IPS-NIHi11 (cell line): Measurements from ENCODE around the gene DSTYK.
A peak's percentile ranks its signal among the peaks of the same experiment; 100 is the strongest.
"Not testable (repeated sequence)": the region's sequence is repeated elsewhere in the genome, so short reads cannot be mapped to it uniquely, and the experiment has no call there.

Experiments
- DNase-seq: peaks from one replicate; pipeline ENCODE4 v3.0.0; 2012; ENCODE audit warnings: mixed read lengths, low spot score

DSTYK gene

GRCh38 chr1:205240118-205240517, 28.6 kb upstream of the DSTYK start:
- no peak for DNase-seq

GRCh38 chr1:205239078-205239477, 27.6 kb upstream of the DSTYK start:
- DNase-seq: no peak

- DNase-seq: no peak
Observed at GRCh38 chr1:205237526-205238484, 26.3 kb upstream of the DSTYK start.

- no peak for DNase-seq
Observed at GRCh38 chr1:205236951-205237475, 25.5 kb upstream of the DSTYK start.

GRCh38 chr1:205236526-205236925, 25.0 kb upstream of the DSTYK start:
- no peak for DNase-seq

GRCh38 chr1:205235951-205236350, 24.4 kb upstream of the DSTYK start:
- no peak for DNase-seq

GRCh38 chr1:205233986-205234385, 22.5 kb upstream of the DSTYK start:
- DNase-seq: not testable (repeated sequence)

GRCh38 chr1:205232945-205233397, 21.5 kb upstream of the DSTYK start:
- no peak for DNase-seq

- DNase-seq: no peak
Observed at GRCh38 chr1:205232127-205232820, 20.8 kb upstream of the DSTYK start.

GRCh38 chr1:205230982-205231381, 19.5 kb upstream of the DSTYK start:
- DNase-seq: no peak

GRCh38 chr1:205229916-205230700, 18.6 kb upstream of the DSTYK start:
- DNase-seq: no peak

GRCh38 chr1:205229399-205229871, 17.9 kb upstream of the DSTYK start:
- peak; percentile 94 for DNase-seq

GRCh38 chr1:205228093-205228521, 16.6 kb upstream of the DSTYK start:
- no peak for DNase-seq

- DNase-seq: peak; percentile 98
Observed at GRCh38 chr1:205227584-205228013, 16.1 kb upstream of the DSTYK start, which contains the start of gene TMCC2. Gene TMCC2 (plus strand): TSS chr1:205227946. CDS start chr1:205228565, 619 bp downstream.

GRCh38 chr1:205226868-205227583, 15.5 kb upstream of the DSTYK start:
- no peak for DNase-seq

GRCh38 chr1:205225901-205226765, 14.6 kb upstream of the DSTYK start:
- DNase-seq: no peak

GRCh38 chr1:205224736-205225135, 13.2 kb upstream of the DSTYK start:
- DNase-seq: no peak

GRCh38 chr1:205220421-205220820, 8.9 kb upstream of the DSTYK start:
- no peak for DNase-seq

GRCh38 chr1:205217418-205217817, 5.9 kb upstream of the DSTYK start:
- DNase-seq: no peak

GRCh38 chr1:205216588-205216987, 5.1 kb upstream of the DSTYK start:
- no peak for DNase-seq
